Activated CD8-positive, alpha-beta memory T cell treated with anti-CD3 and anti-CD28 coated beads for 1 hour (primary cell): ENCODE data around the gene DRAM2.
A peak's percentile ranks its signal among the peaks of the same experiment; 100 is the strongest.

ENCODE experiments used
- DNase-seq, 2 donors: peaks; one replicate each; pipeline ENCODE4 v3.0.0-alpha.2; 2020; ENCODE audit warnings: low read depth in 1 of 2; ENCODE audit errors: extremely low read depth in 1 of 2

The DRAM2 gene

DNA sequence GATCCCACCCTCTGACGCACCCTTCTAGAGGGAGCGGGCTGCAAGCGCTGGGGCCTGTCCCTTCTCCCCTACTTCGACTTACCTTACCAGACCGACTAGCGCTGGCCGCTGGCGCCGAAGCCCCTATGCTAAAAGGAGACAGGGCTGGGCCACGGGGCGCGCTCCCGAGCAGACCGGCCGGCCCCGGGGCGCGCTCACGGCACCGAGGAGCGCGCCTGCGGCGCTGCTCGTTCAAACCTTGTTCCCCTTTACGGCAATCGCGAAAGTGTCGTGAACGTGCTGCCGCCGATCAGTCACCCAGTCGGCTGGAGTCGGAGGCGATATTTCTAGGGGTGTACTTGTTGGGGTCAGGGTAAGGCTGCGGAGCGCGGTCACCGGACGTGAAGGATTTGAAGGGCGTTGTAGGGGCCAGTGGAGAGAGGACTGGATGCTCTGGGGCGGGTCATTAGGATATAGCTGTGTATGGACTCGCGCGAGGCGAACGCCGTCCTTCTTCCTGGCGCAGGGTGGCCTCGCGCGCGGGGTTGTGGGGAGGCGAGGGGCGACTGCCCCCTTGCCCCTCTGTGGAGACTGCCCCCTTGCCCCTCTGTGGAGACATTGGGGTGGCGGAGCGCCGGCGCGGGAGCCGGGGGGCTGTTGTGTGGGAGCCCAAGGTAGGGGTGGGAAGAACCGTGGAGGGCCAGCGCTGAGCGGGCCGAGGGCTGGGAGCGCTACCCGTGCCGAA lies at the start of gene DRAM2, which contains the start of gene CEPT1:
Gene DRAM2, minus strand, starts transcription at position 138 of the 724 bp plus-strand sequence. CDS start 8,539 bp downstream, outside the sequence.
Gene CEPT1, plus strand, starts transcription at position 268 of the 724 bp plus-strand sequence. CDS start 7,492 bp downstream, outside the sequence.
- DNase-seq, result peak; percentile 75 to 87

DNA sequence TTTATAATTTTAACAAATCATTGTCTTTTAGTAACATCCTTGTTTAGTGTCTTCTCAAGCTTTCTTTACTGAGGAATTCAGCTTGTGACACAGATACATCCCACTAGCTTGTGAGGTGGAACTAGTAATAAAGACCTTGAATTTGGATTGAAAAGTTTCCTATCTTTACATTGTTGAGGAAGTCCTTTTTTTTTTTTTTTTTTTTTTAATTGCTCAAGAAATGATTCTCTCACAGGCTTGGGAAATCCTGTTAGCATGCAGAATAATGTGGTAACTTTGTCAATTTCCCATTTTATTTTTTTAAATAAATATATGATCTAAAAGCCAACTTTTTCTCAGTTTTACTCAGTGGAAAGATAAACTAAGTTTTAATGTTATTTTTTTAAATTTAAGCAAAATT lies 44.8 kb upstream of the DRAM2 start:
- DNase-seq, result no peak

DNA sequence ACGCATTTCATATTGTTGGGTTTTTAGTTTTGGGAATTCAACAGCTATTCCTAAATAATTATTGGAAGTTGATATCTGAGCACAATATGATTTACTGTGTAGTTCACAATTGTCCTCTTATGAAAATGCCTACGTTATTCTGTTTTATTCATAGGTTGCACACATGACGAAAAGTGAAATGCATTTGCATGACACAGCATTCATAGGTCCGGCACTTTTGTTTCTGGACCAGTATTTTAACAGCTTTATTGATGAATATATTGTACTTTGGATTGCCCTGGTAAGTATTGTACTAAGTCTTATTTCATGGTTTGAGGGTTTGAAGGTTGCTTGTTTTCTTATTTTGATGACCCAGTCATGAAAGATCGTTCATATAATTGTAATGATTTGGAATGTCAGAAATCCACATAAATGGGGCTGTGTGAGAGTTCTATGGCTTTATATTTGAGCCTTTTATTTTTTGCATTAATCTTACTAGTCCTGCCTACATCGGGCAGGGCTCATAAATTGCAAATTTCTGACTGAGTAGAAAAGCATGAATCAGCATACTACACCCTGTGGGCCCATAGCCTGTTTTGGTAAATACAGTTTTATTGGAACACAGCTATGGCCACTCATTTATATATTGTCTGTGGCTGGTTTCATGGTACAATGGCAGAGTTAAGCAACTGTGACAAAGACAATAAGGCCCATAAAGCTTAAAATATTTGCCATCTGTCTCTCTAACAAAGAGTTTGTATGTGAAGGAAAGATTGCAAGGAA lies 43.6 kb upstream of the DRAM2 start:
- no peak for DNase-seq

DNA sequence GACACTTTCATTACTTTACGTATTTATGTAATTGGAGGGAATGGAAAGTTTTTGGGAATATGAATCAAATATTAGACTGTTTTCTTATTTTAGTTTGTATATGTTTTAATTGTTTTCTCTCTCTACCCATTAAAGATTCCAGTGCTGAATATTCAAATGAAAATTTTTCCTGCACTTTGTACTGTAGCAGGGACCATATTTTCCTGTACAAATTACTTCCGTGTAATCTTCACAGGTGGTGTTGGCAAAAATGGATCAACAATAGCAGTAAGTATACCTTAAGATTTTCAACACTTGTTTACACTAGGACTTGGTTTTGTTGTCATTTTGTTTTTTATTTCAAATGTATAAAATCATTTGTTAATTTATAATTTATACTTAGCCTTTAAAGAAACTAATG lies 42.2 kb upstream of the DRAM2 start:
- no peak for DNase-seq

DNA sequence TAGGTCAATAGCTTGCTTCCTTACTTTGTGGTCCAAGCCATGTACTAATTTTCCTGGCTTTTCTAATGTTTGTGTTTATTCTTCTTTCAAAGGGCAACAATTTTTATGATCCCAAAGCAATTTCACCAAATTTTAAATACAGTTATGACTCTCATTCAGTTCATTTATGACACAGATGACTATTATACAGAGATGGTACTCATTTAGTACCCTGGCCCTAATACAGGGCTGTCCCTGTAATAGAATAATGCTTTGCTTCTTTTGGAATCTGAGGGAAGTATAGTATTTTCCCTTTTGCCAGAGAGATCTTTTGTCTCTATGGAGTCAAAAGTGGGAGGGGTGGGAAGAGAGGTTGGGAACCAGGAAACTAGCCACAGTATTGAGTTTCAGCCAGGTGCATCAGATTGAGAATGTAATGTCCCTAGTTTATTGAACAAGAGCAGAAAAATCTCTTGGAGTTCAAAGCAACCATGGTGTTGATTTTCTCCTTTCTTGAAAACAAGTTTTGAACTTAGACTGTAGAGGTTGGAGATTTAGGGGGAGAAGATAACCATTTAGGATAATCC lies 40.2 kb upstream of the DRAM2 start:
- no peak for DNase-seq

DNA sequence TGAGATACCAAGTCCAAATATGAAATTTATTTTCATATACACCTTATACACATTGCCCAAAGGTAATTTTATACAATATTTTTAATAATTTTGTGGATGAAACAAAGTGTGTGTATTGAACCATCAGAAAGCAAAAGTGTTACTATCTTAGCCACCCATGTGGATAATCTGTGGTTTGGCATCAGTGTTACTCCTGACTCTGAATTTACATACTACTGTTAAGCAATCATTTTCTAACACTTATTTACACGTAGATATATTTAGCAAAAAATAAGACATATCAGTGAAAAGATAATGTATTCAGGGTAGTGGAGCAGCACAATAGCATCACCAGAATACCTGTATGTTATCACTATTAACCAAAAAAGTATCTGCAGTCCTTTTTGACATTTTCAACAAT lies 36.8 kb upstream of the DRAM2 start:
- DNase-seq, result no peak

DNA sequence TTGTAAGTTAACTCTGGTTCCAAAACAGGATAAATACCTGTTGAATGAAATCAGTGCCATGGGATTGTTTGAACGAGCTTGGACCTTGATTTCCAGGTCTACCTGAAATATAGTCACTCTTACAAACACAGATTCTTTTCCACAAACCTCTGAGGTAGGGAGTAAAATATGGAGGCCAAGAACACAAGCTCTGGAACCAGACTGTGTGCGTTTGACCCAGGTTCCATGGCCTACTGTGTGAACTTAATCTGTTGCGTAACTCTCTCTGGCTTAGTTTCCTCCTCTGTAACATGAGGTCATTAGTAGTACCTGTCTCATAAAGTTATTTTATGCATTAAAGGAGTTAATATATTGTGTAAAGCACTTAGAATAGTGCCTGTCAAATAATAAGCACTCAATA lies 35.5 kb upstream of the DRAM2 start:
- no peak for DNase-seq

DNA sequence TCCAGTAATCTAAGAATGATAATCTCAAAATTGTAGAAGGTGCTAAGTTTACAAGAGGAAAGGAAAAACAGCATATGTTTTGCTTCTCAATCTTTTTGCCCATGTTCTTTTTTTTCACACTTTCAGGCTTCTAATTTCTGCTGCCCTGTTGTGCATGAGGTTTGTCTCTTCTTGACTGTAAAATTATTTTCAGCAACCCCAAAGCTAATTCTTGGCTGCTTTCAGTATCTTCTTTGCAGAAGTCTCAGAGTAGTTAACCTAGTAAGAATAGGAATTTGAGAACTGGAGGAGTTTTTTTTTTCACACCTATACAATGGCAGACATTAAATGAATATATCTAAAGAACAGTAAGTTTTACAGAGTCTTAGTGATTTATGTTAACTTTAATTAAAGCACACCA lies 34.2 kb upstream of the DRAM2 start:
- no peak for DNase-seq

DNA sequence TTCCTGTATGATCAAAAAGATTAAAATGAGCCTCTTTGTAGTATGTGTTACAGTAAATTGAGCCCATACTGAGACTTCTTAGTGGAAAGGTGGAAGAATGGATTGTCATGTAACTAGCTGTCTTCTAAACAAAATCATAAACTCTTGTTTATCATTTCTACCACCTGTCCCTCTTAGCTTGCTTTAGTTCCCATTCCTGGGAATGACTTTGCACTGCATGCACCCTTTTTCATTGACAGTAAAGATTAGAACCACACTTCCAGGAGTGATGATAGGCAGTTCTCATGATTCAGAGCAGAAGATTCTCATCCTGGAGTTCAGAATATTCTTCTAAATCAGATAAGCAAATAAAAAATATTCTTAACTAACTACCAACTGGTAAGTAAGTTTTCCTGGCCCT lies 32.6 kb upstream of the DRAM2 start:
- DNase-seq, result no peak

DNA sequence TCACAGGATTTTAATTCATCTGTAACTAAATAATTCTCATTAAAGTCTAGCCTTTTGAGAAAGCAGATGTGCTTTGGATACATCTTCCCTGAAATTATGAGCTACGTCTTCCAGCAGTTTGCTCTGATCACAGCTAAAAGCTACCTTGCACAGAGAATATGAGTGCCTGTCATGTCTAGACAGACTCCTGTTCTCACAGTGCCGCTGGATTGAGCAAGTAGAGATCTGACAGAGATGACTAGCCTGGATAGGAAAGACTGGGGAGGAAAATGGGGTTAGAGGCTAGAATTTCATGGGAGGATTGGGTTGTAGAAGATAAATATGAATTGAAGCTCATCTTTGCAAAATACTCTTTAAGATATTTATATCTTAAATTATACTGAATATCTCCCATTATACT lies 24.3 kb upstream of the DRAM2 start:
- no peak for DNase-seq

DNA sequence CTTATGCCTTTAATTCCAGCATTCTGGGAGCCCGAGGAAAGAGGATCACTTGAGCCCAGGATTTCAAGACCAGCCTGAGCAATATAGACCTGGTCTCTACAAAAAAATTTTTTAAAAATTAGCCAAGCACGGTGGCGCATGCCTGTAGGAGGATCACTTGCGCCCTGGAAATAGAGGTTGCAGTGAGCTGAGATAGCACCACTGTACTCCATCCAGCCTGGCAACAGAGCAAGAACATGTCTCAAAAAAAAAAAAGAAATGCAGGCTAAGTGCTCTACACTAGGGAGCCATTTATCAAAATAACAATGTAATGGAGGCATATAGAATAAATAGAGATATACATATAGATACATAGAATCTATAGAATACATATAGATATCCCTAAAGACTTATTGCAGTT lies 23.5 kb upstream of the DRAM2 start:
- no peak for DNase-seq

DNA sequence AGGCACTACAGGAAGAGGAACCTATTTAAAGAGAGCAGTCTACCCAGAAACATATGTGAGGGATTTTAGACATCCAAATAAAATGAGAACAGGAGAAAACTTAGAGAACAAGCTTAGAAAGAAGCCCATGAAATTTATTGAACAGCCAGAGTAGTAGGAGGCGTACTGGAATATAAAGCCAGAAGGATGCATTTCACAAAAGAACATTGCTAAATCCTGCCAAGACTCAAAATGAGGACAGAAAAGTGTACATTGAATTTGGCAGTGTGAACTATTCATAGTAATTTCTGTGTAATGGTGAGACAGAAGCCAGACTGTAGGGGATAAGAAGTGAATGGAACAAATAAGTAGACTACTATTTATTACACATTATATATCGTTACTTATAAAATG lies 22.6 kb upstream of the DRAM2 start:
- no peak for DNase-seq

DNA sequence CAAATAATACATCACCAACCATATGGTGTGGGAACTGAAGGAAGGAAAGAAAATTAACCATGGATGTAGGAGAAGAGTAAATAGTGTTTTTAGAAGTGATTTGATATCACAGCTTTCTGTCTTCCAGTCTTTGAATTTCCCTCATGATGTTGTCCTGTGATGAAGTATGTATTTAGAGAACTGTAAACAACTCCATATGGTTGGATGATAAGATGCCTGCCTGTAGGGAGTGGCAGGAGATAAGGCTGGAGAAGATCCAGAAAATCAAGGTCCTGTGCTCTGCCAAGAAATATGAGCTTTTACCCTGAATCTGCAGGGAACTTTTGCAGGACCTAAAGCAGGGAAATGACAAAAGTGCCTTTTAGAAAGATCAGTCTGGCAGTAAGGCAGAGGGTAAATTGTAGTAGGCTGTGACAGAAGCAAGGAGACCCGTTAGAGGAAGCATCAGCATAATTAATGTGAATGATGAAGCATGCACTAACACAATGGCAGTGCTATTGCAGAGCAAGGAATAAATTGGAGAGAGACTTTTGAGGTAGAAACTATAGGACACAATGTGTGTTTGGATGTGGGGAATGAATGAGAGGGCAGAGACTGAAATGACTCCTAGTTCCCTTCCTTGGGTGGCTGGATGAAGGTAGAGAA lies 22.1 kb upstream of the DRAM2 start:
- no peak for DNase-seq

DNA sequence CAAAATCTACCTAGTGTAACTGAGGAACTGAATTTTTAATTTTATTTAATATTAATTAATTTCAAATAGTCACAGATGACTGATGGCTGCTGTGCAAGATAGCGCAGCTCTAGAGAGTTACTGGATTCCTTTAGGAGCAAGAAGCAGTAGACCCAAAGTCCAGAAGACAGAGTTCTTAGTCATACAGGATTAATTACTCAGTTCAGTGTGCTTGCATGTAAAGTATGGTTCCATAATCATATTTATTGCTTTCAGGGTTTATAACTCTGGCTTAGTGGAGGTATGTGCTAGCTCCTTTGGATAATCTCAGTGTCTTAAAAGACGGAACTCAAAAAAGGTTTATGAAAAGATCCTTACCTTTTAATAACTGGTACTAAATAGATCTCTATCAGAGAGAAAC lies 17.5 kb upstream of the DRAM2 start:
- no peak for DNase-seq

DNA sequence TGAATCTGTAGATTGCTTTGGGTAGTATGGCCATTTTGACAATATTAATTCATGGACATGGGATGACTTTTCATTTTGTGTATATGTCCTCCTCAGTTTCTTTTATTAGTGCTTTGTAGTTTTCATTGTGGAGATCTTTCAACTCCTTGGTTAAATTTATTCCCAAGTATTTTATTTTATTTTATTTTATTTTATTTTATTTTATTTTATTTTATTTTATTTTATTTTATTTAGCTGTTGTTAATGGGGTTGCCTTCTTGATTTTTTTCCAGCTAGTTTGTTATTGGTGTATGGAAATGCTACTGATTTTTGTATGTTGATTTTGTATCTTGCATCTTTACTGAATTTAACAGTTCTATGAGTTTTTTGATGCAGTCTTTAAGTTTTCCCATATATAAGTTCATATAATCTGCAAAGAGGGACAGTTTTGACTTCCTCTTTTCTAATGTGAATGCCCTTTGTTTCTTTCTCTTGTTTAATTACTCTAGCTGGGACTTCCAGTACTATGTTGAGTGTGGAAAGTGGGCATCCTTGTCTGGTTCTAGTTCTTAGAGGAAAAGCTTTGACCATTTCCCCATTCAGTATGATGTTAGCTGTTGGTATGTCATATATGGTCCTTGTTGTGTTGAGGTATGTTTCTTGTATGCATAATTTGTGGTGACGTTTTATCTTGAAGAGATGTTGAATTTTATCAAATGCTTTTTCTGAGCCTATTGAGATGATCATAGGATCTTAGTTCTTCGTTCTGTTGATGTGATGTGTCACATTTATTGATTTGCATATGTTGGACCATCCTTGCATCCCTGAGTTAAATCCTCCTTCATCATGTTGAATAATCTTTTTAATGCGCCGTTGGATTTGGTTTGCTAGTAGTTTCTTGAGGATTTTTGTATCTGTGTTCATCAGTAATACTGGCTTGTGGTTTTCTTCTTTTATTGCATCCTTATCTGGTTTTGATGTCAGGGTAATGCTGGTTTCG lies 14.4 kb upstream of the DRAM2 start:
- DNase-seq, result no peak

DNA sequence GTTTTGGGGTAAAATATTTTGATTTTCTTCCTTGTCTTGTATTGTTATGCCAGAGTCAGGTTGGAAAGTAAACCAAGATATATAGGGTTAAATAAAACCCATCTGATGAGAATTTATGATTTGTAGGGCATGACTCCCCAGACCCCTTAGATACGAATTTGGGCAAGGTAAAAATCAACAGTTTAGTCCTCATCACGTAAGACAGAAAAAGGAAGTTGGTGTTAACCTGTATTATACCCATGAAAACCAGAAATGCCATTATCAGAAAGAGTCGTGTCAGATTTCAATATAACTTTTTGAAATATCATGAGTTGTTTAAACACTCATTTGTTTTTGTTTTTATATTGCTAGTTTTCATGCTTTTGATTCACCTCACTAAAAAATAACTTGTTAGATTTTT lies 11.9 kb upstream of the DRAM2 start:
- DNase-seq, result no peak

DNA sequence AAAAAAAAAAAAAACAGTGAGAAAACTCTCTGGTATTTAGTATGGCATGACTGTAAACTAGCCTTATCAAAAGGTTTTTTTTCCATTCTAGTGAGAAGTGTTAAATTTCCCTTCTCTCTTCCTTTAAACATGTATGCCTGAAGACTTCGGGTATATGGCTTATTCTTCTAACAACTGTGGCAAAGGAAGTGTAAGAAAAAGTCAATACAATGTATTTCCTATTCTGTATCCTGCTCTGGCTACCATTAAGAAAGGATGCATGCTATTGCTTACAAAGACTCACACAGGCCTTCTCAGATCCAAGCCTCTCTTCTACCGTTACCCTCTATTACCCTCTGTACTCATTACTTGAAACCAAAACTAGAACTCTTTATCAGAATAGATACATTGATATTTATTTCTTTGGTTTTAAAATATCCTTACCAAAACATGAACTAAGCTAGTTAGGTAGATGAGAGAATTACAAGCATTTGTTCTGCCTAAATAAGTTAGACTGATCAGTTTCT lies 8.5 kb upstream of the DRAM2 start:
- DNase-seq, result no peak

DNA sequence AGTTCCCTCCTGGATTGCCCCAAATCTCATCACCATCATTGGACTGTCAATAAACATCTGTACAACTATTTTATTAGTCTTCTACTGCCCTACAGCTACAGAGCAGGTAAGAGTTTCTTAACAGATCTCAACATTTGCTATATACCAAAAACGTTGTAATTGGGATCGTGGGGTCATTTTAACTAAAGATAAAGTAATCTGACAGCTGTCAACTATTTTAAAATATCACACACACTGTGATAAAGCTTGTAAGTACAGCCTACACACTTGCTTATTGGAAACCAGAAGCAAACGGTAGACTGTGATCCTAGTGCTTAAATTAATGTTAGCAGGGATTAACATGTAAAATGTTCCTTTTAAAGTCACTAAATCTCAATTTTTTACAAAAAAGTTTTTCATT lies 8.1 kb upstream of the DRAM2 start:
- DNase-seq, result no peak

DNA sequence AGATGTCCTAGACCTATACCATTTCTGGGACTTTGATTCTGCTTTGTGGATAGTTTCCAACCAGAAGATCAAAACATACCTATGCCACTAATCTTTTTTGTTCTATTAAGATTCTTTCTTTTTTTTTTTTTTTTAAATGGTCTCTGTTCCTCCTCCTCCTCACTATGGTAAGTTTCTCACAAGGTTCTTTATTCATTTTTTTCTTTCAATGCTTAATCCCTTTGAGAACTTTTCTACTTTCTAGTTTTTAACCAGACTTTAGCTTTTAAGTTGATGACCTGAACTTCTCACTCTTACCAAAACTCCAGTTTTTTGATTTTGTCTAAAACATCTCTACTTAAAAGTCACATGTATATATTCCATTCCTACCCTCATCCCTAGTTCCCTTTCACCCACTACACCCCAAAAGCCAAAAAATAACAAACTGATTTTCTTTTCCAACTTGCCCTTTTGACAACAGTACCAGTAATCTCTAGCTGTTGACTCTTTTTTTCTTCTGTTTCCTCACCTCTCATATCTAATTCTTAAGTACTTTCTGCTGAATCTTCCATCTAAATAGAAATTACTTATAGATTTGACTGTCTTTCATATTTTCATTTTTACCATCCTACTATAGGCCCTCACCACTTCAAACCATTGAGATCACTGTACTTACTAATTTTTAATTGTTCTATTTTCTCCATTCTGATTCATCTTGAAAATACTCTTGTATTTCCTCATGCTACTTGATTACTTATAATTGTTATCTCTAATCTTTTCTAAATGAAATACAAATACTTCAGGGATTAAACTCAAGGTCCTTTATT lies 6.3 kb upstream of the DRAM2 start:
- no peak for DNase-seq
